OCI-LY7 (cell line): ENCODE measurements around the gene PTTG1.

ENCODE experiments used
- EZH2phosphoT487 ChIP-seq: fragments of 200-600 bp; sonication (generic); IDR thresholded peaks from 2 replicates; pipeline ENCODE4 v1.6.1; 2018; ENCODE audit warnings: low read depth, borderline replicate concordance, mild to moderate bottlenecking, mixed run types, antibody characterized with exemption, low read length, moderate library complexity, mixed read lengths
- TF ChIP-seq, protein P1 (sequence below): fragments of 200-600 bp; sonication (generic); conservative IDR thresholded peaks from 2 replicates; pipeline ENCODE4 v1.5.1; 2014; ENCODE audit warnings: mild to moderate bottlenecking, antibody characterized with exemption, low read length, moderate library complexity, mixed read lengths

DNA sequence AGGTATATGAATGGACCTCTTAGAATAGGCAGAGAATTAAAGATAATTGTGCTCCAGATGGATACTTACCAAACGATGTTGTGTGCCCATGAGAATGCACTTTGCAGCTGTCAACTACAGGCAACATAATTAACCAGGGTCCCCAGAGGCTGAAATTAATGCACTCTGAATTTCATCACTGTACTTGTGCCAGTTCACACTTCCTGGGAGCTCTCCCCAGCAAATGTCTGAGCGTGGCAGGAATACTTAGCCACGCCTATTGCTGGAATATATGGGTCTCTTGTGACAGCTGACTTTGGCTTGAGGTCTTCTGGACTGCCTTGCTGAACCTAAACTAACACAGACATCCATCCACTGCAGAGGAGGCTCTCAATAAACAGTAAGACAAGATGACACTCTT is 39.3 kb upstream of the PTTG1 start:
- TF ChIP-seq, protein P1, sequence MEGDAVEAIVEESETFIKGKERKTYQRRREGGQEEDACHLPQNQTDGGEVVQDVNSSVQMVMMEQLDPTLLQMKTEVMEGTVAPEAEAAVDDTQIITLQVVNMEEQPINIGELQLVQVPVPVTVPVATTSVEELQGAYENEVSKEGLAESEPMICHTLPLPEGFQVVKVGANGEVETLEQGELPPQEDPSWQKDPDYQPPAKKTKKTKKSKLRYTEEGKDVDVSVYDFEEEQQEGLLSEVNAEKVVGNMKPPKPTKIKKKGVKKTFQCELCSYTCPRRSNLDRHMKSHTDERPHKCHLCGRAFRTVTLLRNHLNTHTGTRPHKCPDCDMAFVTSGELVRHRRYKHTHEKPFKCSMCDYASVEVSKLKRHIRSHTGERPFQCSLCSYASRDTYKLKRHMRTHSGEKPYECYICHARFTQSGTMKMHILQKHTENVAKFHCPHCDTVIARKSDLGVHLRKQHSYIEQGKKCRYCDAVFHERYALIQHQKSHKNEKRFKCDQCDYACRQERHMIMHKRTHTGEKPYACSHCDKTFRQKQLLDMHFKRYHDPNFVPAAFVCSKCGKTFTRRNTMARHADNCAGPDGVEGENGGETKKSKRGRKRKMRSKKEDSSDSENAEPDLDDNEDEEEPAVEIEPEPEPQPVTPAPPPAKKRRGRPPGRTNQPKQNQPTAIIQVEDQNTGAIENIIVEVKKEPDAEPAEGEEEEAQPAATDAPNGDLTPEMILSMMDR: no peak
- no peak for TF ChIP-seq EZH2phosphoT487
